ENCODE results near the gene ASPDH.

GRCh38 chr19:50507376-50507775 is 6.3 kb downstream of the ASPDH start:
- TF ChIP-seq POLR2A (IDR thresholded peaks at IDR 0.05; ENCODE audit: borderline replicate concordance, extremely low read depth, insufficient read depth, insufficient read length) (no peak), CTCF (IDR thresholded peaks at IDR 0.05 in 2 of 3, conservative IDR thresholded peaks at IDR 0.05 in 1 of 3; ENCODE audit: borderline replicate concordance in 1 of 3, insufficient read depth in 1 of 3, low read depth in 2 of 3, low read length in 2 of 3) (no peak), MAX (IDR thresholded peaks at IDR 0.05) (no peak)
